ENCODE results near the gene SLC9A5. TPM values are rescaled to one million over a fixed set of nuclear protein-coding genes. Genes with fewer than 3 reads are reported as not detected.
A peak's percentile ranks its signal among the peaks of the same experiment; 100 is the strongest.

Gene SLC9A5
- polyA plus RNA-seq, 3 donors, result 1.0 TPM; not detected in 2

- TF ChIP-seq CTCF (IDR thresholded peaks at IDR 0.05), result no peak
- H3K27ac Mint-ChIP-seq, result no peak overlapping the region
- H3K36me3 ChIP-seq (replicated peaks in 1 of 2; ENCODE audit: control insufficient read depth in 1 of 2, insufficient read depth in 2 of 2, low read length in 2 of 2), result no peaks in the 10 kb centered on the region
- H3K9me3 ChIP-seq (replicated peaks in 1 of 2; ENCODE audit: control insufficient read depth in 1 of 2, insufficient read depth in 1 of 2, low read length in 2 of 2), result no peaks in the 10 kb centered on the region
- no peak overlapping the region for H3K27ac ChIP-seq (ENCODE audit: low read depth in 1 of 2, low read length in 2 of 2)
- no peak overlapping the region for H3K9ac ChIP-seq (ENCODE audit: insufficient read depth, low read length, poor library complexity, severe bottlenecking)
- H4K20me1 ChIP-seq (ENCODE audit: insufficient read depth, low read length), result no peaks in the 10 kb centered on the region
- H3K27me3 ChIP-seq (ENCODE audit: control insufficient read depth in 2 of 2, insufficient read depth in 2 of 2, low read length in 2 of 2), result no peaks in the 10 kb centered on the region
- intact Hi-C loops (cut with micrococcal nuclease), result no loop called here
- peaks cover 14 to 15% of the 10 kb centered on the region in 2 donors for H3K4me1 ChIP-seq (ENCODE audit: control insufficient read depth in 1 of 2, insufficient read depth in 2 of 2, low read length in 2 of 2)
- no peak overlapping the region for H3K4me3 ChIP-seq (replicated peaks in 1 of 3; ENCODE audit: low read depth in 2 of 3, low read length in 3 of 3)
- H3K9me3 Mint-ChIP-seq, result no peaks in the 10 kb centered on the region
- H2AFZ ChIP-seq (ENCODE audit: insufficient read depth, low read depth, low read length, poor library complexity, severe bottlenecking), result no peak overlapping the region
- no peak overlapping the region for H3K4me3 Mint-ChIP-seq
- H3K27me3 Mint-ChIP-seq (ENCODE audit: low read depth in 3 of 3), result peaks cover 0 to 3% (median 3%) of the 10 kb centered on the region in 3 donors
- no peak overlapping the region for H3K4me2 ChIP-seq (replicated peaks; ENCODE audit: extremely low read depth, low read length, poor library complexity, severe bottlenecking)
- 100% methylated on average over 2 of the region's 5 CpGs for WGBS (ENCODE audit: insufficient coverage)
- H3K79me2 ChIP-seq (ENCODE audit: insufficient read depth, low read length), result no peaks in the 10 kb centered on the region
- no peaks in the 10 kb centered on the region for H3K36me3 Mint-ChIP-seq
- H3K4me1 Mint-ChIP-seq, result peaks cover 17% of the 10 kb centered on the region
- peak in 1 of 3 donors; percentile 21 for DNase-seq
Observed at GRCh38 chr16:67311607-67312488, 63.1 kb downstream of the SLC9A5 start.

- Mint-ChIP-seq H3K4me3 (no peak overlapping the region), H3K27ac (no peak overlapping the region), H3K36me3 (no peaks in the 10 kb centered on the region), H3K27me3 (ENCODE audit: low read depth in 3 of 3) (peaks cover 0 to 6% (median 3%) of the 10 kb centered on the region in 3 donors), H3K4me1 (peaks cover 17% of the 10 kb centered on the region), H3K9me3 (no peaks in the 10 kb centered on the region)
- H3K79me2 ChIP-seq (ENCODE audit: insufficient read depth, low read length), result no peaks in the 10 kb centered on the region
- no peak for DNase-seq
- peaks cover 13 to 15% of the 10 kb centered on the region in 2 donors for H3K4me1 ChIP-seq (ENCODE audit: control insufficient read depth in 1 of 2, insufficient read depth in 2 of 2, low read length in 2 of 2)
- H2AFZ ChIP-seq (ENCODE audit: insufficient read depth, low read depth, low read length, poor library complexity, severe bottlenecking), result no peak overlapping the region
- H3K36me3 ChIP-seq (replicated peaks in 1 of 2; ENCODE audit: control insufficient read depth in 1 of 2, insufficient read depth in 2 of 2, low read length in 2 of 2), result no peaks in the 10 kb centered on the region
- H3K4me2 ChIP-seq (replicated peaks; ENCODE audit: extremely low read depth, low read length, poor library complexity, severe bottlenecking), result no peak overlapping the region
- no peaks in the 10 kb centered on the region for H3K27me3 ChIP-seq (ENCODE audit: control insufficient read depth in 2 of 2, insufficient read depth in 2 of 2, low read length in 2 of 2)
- TF ChIP-seq CTCF (IDR thresholded peaks at IDR 0.05), result no peak
- H4K20me1 ChIP-seq (ENCODE audit: insufficient read depth, low read length), result no peaks in the 10 kb centered on the region
- intact Hi-C loops (cut with micrococcal nuclease), result no loop called here
- no peaks in the 10 kb centered on the region for H3K9me3 ChIP-seq (replicated peaks in 1 of 2; ENCODE audit: control insufficient read depth in 1 of 2, insufficient read depth in 1 of 2, low read length in 2 of 2)
- H3K9ac ChIP-seq (ENCODE audit: insufficient read depth, low read length, poor library complexity, severe bottlenecking), result no peak overlapping the region
- H3K4me3 ChIP-seq (replicated peaks in 1 of 3; ENCODE audit: low read depth in 2 of 3, low read length in 3 of 3), result no peak overlapping the region
- no peak overlapping the region for H3K27ac ChIP-seq (ENCODE audit: low read depth in 1 of 2, low read length in 2 of 2)
Observed at GRCh38 chr16:67312719-67313118, 63.9 kb downstream of the SLC9A5 start.
